Measurements from ENCODE around the gene POPDC3. TPM values are rescaled to one million over a fixed set of nuclear protein-coding genes. Genes with fewer than 3 reads are reported as not detected.

POPDC3 gene
- total and polyA plus RNA-seq, 10 of the 15 experiments (the other 5 are each of a cell fraction or from before 2014, with no cell fraction given), result 1.6 TPM; not detected in 9

- TF ChIP-seq E4F1 (IDR thresholded peaks at IDR 0.05; ENCODE audit: borderline replicate concordance, partially characterized antibody) (no peak), ESRRA (IDR thresholded peaks at IDR 0.05; ENCODE audit: low read length) (no peak)
Observed at GRCh38 chr6:105188251-105188650, 8.4 kb upstream of the POPDC3 start (continued).

- no peak overlapping the region for H2AFZ ChIP-seq (ENCODE audit: control insufficient read depth, low read depth, low read length)
- SMC1A ChIA-PET (ENCODE audit: uncharacterized antibody, unreplicated experiment), result no interaction called here
- no peak for TF ChIP-seq BCLAF1 (IDR thresholded peaks at IDR 0.05)
- no peak for TF ChIP-seq SREBF1 (IDR thresholded peaks at IDR 0.05; ENCODE audit: low read length)
- TF ChIP-seq GABPA (IDR thresholded peaks at IDR 0.05; ENCODE audit: low read depth), result no peak
- TF ChIP-seq RELA (IDR thresholded peaks at IDR 0.05; ENCODE audit: borderline replicate concordance, partially characterized antibody), result no peak
- TF ChIP-seq SMC3 (IDR thresholded peaks at IDR 0.05; ENCODE audit: borderline replicate concordance, low read length), result no peak
- TF ChIP-seq, protein P1, sequence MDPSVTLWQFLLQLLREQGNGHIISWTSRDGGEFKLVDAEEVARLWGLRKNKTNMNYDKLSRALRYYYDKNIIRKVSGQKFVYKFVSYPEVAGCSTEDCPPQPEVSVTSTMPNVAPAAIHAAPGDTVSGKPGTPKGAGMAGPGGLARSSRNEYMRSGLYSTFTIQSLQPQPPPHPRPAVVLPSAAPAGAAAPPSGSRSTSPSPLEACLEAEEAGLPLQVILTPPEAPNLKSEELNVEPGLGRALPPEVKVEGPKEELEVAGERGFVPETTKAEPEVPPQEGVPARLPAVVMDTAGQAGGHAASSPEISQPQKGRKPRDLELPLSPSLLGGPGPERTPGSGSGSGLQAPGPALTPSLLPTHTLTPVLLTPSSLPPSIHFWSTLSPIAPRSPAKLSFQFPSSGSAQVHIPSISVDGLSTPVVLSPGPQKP (IDR thresholded peaks at IDR 0.05; ENCODE audit: low read depth, low read length), result no peak
- no peak for TF ChIP-seq MTA2 (IDR thresholded peaks at IDR 0.05; ENCODE audit: low read depth)
- no peak for TF ChIP-seq MYB (IDR thresholded peaks at IDR 0.05; ENCODE audit: borderline replicate concordance, low read depth, low read length)
- no peak for TF ChIP-seq MEF2B (IDR thresholded peaks at IDR 0.05; ENCODE audit: partially characterized antibody, poor library complexity, severe bottlenecking)
- no peak for TF ChIP-seq MEF2A (IDR thresholded peaks at IDR 0.05; ENCODE audit: insufficient read depth, low read depth, low read length)
- TF ChIP-seq WRNIP1 (IDR thresholded peaks at IDR 0.05; ENCODE audit: borderline replicate concordance, low read depth, low read length), result no peak
- no peak for TF ChIP-seq HDAC6 (IDR thresholded peaks at IDR 0.05; ENCODE audit: unreplicated experiment)
- RAD21 ChIA-PET (ENCODE audit: unreplicated experiment), result no interaction called here
- H3K27ac ChIP-seq (ENCODE audit: control insufficient read depth, insufficient read depth), result no peak overlapping the region
- POLR2A ChIA-PET, result no interaction called here
- no peak for DNase-seq (ENCODE audit: low read depth, low spot score)
- WGBS (ENCODE audit: insufficient coverage, insufficient replicate concordance, low lambda C conversion rate, missing lambda C conversion rate), result 54% methylated on average over 2 of the region's 2 CpGs
- intact Hi-C loops (cut with micrococcal nuclease; ENCODE audit: unreplicated experiment) (no loop called here), in situ Hi-C loops (cut with MboI) (no loop called here)
- H3K4me1 ChIP-seq (ENCODE audit: control insufficient read depth, insufficient read depth, low read length), result no peaks in the 10 kb centered on the region
- no peak for ATAC-seq
- FAIRE-seq, result no peak
- H3K9ac ChIP-seq (ENCODE audit: control insufficient read depth, insufficient read depth, low read length), result no peak overlapping the region
- no peaks in the 10 kb centered on the region for H3K36me3 ChIP-seq (ENCODE audit: control insufficient read depth in 2 of 2, insufficient read depth in 2 of 2, low read length in 1 of 2)
- H3K27me3 ChIP-seq (replicated peaks in 1 of 2; ENCODE audit: control insufficient read depth in 2 of 2, insufficient read depth in 2 of 2, low read length in 1 of 2), result peaks cover 0 to 3% of the 10 kb centered on the region in 2 experiments; a peak in 1 of 4 replicates
- no peaks in the 10 kb centered on the region for H3K79me2 ChIP-seq (ENCODE audit: control insufficient read depth, insufficient read depth, low read length)
- no peaks in the 10 kb centered on the region for H4K20me1 ChIP-seq (ENCODE audit: control insufficient read depth, insufficient read depth)
- CTCF ChIA-PET, result no interaction called here
- no TSS peak for BruUV-seq (replicated peaks)
- H3K9me3 ChIP-seq (replicated peaks; ENCODE audit: control insufficient read depth, insufficient read depth, low read length), result no peaks in the 10 kb centered on the region
- no peak overlapping the region for H3K4me2 ChIP-seq (ENCODE audit: control insufficient read depth, insufficient read depth)
- H3K4me3 ChIP-seq, result no peak overlapping the region
Observed at GRCh38 chr6:105186576-105186975, 6.8 kb upstream of the POPDC3 start.

All from GM12878 (cell line).